Cerebellar nuclear complex (tissue), 1 donor: ENCODE results near the gene C2.
"Not testable (repeated sequence)": the region's sequence is repeated elsewhere in the genome, so short reads cannot be mapped to it uniquely, and the experiment has no call there.

Experiments
- DNase-seq, 2 experiments: peaks; one replicate each; lab custom pipeline; 2025; lab: John Stamatoyannopoulos, UW

The C2 gene

DNA sequence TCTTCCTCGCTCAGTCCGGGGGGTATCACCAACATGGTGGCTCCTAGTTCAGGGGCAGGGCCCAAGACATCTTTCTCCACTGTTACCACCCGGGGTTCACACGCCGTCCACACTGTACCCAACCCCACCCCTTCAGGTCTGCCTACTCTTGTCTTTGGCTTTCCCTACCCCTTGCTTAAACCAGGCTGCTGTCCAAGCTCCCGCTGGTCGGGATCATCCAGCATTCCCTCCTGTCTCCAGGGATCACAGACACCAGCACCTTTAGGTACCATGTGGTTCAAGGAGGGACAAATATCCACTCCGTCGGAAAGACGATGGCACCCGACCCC, 30.9 kb downstream of the C2 start:
- DNase-seq, result no peak

DNA sequence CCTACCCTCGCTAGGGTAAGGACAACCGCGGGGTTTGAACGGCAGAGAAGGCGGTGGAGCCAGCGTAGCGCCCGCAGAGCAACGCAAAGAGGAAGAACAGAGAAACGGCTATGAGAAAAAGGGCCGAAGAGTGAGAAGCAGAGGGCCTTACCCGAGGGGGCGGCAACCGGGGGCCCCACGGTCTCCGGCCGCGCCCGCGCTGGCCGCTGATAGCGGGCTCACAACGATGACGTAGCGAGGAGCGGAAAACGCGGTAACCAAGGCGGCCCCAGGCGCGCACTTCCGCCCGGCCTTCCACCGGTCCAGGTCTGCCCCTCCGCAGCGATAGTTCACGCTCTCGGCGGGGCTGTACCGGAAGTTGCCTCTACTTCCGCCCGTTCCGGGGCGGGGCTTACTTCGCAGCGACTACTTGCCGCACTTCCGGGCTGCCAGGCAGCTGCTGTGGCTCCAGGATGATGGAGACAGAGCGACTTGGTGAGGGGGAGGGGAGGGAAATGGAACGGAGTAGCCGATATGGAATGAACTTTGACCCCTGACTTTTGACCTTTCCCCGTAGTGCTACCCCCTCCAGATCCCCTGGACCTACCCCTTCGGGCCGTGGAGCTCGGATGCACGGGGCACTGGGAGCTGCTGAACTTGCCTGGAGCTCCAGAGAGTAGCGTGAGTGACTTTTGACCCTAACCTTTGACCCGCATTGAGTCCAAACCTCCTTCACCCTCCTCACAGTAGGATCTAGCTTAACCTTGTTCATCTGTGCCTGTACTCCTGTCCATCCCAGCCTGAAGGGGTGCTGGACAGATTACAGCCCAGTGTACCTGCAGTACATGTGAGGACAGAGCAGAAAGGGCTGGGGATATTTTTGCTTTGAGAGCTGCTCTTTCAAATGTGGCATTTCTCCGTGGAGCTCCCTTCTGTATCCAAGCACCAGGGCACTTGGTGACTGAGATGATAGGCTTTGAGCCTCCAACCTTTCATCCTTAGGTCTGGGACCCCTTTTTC, 31.5 kb downstream of the C2 start, which contains the start of the genes NELFE and SKIC2:
Gene NELFE, minus strand, starts transcription at position 231 of the 999 bp plus-strand sequence. CDS start 525 bp downstream, outside the sequence.
Gene SKIC2, plus strand, starts transcription at position 435 of the 999 bp plus-strand sequence. Its CDS starts 18 bp downstream, at position 453.
- peak; percentile 80 to 90 for DNase-seq

DNA sequence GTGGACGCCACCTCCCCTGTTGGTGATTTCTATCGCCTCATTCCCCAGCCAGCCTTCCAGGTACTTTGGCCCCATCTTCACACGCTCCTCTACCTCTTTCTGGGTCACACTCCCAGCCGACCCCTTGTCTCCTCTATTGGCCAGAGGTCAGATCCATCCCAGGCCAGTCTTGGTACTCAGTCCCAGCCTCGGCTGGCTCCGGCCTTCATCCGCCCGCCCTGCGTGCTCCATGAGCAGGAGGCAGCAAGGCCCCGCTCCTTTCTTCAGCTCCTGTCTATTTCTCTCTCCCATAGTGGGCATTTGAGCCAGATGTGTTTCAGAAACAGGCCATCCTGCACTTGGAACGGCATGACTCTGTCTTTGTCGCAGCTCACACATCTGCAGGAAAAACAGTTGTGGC, 34.1 kb downstream of the C2 start:
- no peak for DNase-seq

DNA sequence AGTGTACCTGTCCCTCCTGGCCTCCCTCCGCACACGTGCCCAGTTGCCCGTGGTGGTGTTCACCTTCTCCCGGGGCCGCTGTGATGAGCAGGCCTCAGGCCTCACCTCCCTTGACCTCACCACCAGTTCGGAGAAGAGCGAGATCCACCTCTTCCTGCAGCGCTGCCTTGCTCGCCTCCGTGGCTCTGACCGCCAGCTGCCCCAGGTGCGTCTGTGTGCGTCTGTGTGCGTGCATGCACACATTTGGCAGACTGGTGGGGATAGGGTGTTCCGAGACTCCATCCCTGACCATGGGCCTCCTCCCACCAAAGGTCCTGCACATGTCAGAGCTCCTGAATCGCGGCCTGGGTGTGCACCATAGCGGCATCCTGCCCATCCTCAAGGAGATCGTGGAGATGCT, 36.4 kb downstream of the C2 start:
- DNase-seq, result no peak

DNA sequence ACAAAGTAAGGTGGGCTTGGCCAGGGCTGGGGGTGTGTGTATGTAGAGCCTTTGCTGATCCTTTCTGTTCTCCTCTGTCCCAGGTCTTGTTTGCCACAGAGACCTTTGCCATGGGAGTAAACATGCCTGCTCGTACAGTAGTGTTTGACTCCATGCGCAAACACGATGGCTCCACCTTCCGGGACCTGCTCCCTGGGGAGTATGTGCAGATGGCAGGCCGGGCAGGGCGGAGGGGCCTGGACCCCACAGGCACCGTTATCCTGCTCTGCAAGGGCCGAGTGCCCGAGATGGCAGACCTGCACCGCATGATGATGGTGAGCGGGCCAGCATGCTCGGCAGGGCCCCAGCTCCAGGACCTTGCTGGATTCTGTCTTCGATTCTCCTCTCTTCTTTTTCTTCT, 38.2 kb downstream of the C2 start:
- DNase-seq, result no peak

DNA sequence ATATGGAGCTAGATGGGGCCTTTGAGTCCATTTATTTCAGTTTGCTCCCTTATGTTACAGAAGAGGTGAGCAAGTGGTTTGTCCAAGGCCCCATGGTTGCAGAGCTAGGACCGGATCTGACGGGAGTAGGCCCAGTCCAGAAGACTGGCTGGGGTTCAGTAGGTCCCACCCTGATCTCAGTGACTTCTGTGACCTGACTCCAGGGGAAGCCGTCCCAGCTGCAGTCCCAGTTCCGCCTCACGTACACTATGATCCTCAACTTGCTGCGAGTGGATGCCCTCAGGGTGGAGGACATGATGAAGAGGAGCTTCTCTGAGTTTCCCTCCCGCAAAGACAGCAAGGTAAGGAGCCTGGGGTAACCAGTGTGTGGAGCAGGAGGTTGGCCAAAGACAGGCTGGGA, 39.0 kb downstream of the C2 start:
- no peak for DNase-seq

DNA sequence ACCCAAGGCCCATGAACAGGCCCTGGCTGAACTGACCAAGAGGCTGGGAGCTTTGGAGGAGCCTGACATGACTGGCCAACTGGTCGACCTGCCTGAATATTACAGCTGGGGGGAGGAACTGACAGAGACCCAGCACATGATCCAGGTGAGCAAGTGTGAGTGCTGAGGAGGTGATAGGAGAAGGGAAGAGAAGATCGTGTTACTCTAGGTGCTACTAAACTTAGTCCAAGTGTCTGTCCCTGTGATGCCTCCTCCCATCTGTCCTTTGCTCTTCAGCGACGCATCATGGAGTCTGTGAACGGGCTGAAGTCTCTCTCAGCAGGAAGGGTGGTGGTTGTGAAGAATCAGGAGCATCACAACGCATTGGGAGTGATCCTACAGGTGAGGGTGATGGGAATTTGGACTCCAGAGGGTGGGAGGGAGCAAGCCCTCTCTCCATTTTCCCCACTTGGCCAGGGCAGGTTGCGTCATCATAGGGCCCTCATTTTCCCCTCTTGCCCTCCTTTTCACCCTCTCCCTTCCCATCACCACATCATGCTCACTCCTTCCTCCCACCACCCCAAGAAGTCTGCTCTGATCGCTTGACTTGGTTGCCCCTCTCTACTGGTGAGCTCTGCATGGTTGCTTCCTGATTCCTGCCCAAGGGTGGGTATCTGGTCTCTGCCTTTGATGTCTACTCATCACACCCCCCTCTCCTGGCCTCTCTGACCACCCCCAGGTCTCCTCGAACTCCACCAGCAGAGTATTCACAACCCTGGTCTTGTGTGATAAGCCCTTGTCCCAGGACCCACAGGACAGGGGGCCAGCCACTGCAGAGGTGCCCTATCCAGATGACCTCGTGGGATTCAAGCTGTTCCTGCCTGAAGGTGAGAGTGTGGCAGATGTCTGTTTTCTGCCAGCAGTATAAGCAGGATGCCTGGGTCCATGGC, 39.7 kb downstream of the C2 start:
- no peak for DNase-seq

DNA sequence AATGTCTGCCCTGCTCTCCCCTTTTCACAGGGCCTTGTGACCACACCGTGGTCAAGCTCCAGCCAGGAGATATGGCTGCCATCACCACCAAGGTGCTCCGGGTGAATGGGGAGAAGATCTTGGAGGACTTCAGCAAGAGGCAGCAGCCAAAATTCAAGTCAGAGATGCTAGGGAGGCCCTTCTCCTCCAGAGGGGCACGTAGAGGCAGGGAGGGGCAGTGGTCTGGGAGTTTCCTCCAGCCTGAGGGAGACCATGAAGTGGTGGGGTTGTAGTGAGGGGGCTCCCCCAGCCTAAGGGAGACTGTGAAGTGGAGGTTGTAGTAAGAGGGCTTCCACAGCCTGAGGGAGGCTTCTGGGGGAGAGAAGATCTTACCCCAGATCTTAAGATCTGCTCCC, 40.4 kb downstream of the C2 start:
- DNase-seq, result no peak

DNA sequence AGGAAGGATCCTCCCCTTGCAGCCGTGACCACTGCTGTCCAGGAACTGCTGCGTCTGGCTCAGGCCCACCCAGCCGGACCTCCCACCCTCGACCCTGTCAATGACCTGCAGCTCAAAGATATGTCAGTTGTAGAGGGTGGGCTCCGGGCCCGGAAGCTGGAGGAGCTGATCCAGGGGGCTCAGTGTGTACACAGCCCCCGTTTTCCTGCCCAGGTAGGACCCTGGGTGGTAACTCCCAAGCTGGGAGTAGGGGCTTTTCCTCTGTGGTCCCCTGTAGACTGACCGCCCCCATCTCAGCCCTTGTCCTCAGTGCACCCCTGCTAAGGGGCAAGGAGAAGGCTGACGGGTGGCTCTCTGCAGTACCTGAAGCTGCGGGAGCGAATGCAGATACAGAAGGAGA, 40.8 kb downstream of the C2 start:
- no peak for DNase-seq

DNA sequence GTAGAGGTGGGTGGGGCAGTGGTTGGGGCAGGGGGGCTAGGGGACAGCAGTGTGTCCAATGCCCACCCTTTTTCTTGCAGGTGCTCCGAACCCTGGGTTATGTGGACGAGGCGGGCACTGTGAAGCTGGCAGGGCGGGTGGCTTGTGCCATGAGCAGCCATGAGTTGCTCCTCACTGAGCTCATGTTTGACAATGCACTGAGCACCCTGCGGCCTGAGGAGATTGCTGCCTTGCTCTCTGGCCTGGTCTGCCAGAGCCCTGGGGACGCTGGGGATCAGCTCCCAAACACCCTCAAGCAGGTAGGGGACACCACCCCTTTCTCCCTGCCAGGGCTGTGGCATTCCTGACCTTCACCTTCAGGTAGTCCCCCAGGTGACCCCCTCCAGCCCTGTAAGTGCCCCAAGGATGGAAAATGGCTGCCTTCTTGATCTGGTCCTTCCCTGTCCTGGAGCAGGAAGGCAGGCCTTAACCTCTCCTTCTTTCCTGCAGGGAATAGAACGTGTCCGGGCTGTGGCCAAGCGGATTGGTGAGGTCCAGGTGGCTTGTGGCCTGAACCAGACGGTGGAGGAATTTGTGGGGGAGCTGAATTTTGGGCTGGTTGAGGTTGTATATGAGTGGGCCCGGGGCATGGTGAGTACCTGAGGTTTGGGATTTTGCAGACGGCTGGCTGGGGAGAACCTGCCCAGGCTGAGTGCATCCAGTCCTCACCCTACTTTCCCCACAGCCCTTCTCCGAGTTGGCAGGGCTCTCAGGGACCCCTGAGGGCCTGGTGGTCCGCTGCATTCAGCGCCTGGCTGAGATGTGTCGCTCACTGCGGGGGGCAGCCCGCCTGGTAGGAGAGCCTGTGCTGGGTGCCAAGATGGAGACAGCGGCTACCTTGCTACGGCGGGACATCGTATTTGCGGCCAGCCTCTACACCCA, 41.5 kb downstream of the C2 start:
- DNase-seq, result no peak

DNA sequence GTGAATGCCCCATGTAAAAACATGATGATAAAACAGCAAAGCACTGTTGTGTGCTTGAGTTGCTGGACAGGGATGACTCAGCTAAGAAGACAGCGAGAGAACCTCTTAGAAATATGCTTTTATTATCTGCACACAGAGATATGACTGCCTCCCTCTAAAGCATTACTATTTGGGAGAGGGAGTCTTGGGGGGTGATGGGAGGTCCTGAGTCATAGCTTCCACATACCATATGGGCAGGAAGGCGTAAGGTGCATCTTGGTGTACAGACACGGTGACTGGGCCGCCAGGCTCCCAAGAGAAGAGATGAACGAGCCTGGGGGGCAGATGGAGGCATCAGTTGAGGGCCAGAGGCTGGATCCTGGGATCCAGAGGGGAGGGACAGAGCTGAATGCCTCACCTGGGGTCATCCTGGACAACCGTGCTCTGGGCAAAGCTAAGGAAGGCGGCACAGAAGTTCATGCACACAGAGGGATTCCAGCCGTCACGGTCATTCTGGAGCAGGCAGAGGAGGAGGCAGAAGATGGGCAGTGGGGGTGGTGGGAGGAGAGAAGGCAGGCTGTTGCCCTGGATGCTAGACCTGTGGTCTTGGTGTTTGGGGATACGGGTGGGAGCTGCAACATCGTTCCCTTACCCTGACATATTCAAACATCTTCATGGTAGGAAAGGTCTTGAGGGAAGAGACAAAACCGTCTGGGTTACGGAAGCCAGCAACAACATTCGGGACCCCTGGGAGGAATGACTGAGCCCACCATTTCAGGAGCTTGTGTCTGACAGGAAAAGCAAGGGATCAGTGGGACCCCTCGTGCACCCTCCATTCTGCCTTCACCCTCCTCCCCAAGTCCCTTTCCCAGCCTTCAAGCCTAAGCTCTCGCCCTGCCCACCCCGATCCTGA, 42.4 kb downstream of the C2 start:
- DNase-seq, result no peak

DNA sequence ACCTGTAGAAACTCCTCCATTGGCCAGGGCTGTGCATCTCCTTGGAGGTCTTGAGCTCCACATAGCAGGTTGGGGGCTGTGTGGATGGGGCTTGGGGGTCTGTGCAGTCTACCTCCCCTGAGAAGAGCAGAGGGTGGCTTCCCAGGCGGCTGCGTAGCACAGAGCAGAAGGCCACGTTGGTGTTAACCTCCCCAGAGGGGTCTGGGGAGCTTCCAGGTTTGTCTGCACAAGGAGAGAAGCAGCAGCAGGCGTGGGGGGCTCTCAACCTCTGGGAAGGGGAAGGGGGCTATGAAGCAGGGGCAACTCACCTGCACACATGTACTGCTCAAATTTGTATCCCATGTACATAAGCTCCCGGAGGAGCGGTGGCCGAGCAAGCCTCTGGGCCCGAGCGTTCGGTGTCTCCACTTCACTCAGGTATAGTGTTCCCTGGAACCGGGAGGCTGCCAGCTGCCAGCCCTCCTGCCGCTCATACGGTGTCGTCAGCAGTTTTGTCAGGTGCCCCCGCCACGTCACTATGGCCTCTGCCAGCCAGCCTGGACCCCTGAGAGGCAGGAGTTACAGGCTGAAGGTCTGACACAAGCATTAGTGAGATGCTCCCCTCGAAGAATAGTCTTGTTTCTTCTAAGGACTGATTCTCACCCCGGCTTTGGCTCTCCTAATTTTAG, 43.2 kb downstream of the C2 start:
- no peak for DNase-seq

DNA sequence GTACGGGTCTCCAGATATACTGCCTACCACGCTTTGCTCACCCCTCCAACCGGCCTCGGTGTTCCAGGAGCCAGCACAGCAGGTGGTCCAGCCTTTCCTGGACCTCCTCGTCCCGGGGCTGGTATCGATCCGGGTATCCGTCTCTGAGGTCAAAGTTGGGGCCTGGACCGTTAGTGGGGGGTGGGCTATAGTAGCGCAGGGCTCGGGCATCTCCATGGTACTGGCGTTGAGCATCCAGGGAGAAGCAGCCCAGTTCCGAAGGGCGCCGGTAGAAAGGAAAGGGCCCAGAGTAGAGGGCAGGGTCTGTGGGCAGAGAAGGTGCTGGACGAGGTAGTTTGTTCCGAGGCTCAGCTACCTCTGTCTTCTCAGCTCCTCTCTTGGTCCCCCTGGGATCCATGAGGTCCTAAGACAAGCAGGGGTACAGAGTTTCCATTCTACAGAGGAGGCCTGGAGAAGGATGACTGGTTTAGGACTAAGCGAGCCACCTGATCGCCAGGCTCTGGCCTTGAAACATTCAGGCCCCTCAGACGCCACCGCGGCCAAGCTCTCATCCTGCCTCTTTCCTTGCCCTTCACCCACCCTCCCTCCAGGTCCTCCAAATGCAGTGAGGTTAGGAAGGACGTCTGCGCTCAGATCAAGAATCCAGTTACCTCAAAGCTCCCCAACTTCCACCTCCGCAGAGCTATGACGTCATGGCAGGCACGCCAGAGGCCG, 43.9 kb downstream of the C2 start:
- DNase-seq, result no peak

DNA sequence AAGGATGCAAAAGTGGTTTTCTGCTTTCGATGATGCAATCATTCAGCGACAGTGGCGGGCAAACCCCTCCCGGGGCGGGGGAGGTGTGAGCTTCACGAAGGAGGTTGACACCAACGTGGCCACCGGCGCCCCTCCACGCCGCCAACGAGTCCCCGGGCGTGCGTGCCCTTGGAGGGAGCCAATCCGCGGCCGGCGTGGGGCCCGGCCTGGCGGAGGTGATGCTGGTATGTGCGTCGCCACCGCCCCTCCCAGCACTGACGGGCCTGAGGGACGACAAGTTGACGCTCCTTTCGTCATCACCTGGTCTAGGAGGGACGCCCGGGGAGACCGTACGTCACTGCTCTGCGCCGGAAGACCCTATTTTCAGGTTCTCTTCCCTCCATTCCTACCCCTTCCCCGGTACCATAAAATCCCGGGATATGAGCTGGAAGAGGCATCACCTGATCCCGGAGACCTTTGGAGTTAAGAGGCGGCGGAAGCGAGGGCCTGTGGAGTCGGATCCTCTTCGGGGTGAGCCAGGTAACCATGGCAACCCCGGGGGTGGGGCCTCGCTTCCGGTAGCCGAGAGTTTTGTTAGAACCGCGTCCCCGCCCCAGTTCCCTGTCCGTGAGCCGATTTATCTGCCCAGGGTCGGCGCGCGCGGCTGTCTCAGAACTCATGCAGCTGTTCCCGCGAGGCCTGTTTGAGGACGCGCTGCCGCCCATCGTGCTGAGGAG, 44.6 kb downstream of the C2 start, which contains the start of gene DXO:
Gene DXO, minus strand, starts transcription at position 146 of the 716 bp plus-strand sequence. CDS start 463 bp downstream, outside the sequence.
- peak; percentile 95 to 96 for DNase-seq

DNA sequence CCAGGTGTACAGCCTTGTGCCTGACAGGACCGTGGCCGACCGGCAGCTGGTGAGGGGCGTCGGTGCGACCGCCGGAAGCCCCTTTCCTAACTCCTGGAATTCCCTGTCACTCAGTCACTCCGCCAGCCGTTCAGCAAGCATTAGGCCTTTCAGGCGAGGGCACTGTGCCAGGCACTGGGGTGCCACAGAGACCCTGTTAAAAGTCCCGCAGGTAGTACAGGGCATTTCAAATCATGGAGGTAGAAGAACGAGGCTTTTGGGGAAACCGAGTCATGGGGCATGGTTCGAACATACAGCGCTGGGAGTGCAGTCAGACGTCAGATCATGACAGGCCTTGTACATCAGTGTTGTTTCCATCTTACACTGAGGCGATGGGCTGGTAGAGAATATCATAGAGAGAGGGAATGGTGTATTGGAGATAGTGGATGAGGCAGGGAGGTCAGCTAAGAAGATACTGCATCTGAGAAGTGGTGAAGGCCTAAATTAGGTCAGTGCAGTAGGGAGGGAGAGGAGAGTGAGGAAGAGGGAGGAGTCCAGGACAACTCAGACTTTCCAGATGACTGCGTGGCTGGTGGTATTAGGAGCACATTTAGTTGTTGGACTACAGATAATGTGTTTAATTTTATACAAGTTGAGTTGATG, 45.3 kb downstream of the C2 start:
- DNase-seq, result no peak

DNA sequence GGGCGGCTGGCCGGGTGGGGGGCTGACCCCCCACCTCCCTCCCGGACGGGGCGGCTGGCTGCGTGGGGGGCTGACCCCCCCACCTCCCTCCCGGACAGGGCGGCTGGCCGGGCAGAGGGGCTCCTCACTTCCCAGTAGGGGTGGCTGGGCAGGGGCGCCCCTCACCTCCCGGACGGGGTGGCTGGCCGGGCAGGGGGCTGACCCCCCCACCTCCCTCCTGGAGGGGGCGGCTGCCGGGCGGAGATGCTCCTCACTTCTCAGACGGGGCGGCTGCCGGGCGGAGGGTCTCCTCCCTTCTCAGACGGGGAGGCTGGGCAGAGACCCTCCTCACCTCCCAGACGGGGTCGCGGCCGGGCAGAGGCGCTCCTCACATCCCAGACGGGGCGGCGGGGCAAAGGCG, 48.5 kb downstream of the C2 start:
- DNase-seq, result not testable (repeated sequence)

DNA sequence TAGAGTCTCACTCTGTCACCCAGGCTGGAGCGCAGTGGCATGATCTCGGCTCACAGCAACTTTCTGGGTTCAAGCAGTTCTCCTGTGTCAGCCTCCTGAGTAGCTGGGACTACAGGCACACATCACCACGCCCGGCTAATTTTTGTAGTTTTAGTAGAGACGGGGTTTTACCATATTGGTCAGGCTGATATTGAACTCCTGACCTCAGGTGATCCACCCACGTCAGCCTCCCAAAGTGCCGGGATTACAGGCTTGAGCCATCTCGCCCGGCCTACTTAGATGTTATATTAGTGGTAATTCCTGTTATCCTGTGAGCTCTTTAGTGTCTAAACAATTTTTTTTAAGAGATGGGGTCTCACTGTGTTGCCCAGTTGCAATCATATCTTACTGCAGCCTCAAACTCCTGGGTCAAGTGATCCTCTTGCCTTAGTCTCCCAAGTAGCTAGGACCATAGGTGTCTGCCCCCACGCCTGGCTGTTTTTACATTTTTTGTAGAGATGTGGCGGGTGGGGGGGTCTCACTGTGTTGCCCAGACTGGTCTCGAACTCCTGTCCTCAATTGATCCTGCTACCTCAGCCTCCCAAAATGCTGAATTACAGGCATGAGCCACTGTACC, 50.4 kb downstream of the C2 start:
- DNase-seq, result no peak
